ENCODE data around the gene PRPF19. TPM values are rescaled to one million over a fixed set of nuclear protein-coding genes. Genes with fewer than 3 reads are reported as not detected.

Gene PRPF19
- polyA plus RNA-seq, 1 of the 3 experiments (the other 2 are of a cell fraction) = 58.9 TPM

- Histone ChIP-seq H3K36me3 (replicated peaks in 1 of 2; ENCODE audit: control insufficient read depth in 1 of 2, insufficient read depth in 2 of 2, low read length in 1 of 2) (no peaks in the 10 kb centered on the region), H3K27me3 (ENCODE audit: insufficient read depth) (no peaks in the 10 kb centered on the region), H3K4me2 (no peak overlapping the region), H3K4me1 (ENCODE audit: control insufficient read depth in 1 of 2, insufficient read depth in 2 of 2, low read depth in 1 of 2, low read length in 1 of 2) (no peaks in the 10 kb centered on the region), H3K9ac (no peak overlapping the region), H3K79me2 (ENCODE audit: insufficient read depth) (no peaks in the 10 kb centered on the region), H4K20me1 (ENCODE audit: insufficient read depth) (no peaks in the 10 kb centered on the region), H3K9me3 (no peaks in the 10 kb centered on the region), H3K4me3 (ENCODE audit: low read depth in 2 of 2, low read length in 1 of 2) (no peak overlapping the region), H2AFZ (ENCODE audit: low read depth) (no peak overlapping the region), H3K27ac (ENCODE audit: low read depth in 2 of 2, low read length in 1 of 2) (no peak overlapping the region), H3K9me2 (no peaks in the 10 kb centered on the region), H3F3A (replicated peaks; ENCODE audit: insufficient read depth) (no peaks in the 10 kb centered on the region)
- 59% methylated on average over 5 of the region's 6 CpGs for WGBS (ENCODE audit: low lambda C conversion rate)
- TF ChIP-seq RAD21 (IDR thresholded peaks at IDR 0.05; ENCODE audit: low read length) (no peak), NFIC (IDR thresholded peaks at IDR 0.05; ENCODE audit: borderline replicate concordance) (no peak), FOXJ3 (CRISPR knock-in tag; IDR thresholded peaks at IDR 0.05) (no peak), RCOR1 (IDR thresholded peaks at IDR 0.05; ENCODE audit: low read length) (no peak)
- no peak for DNase-seq
- ChIA-PET POLR2A (no interaction called here), CTCF (interaction anchor here (1.3 kb wide), 1 partner anchor 10 kb away, joined by 4 read pairs; no protein-coding TSS in a partner anchor)
Observed at GRCh38 chr11:60950024-60950423, 43.6 kb upstream of the PRPF19 start.

GRCh38 chr11:60948250-60948649 is 41.9 kb upstream of the PRPF19 start:
- Histone ChIP-seq H3F3A (replicated peaks; ENCODE audit: insufficient read depth) (no peaks in the 10 kb centered on the region), H3K4me3 (ENCODE audit: low read depth in 2 of 2, low read length in 1 of 2) (no peak overlapping the region), H2AFZ (ENCODE audit: low read depth) (no peak overlapping the region), H3K9me3 (no peaks in the 10 kb centered on the region), H3K9ac (no peak overlapping the region), H3K79me2 (ENCODE audit: insufficient read depth) (no peaks in the 10 kb centered on the region), H3K4me2 (no peak overlapping the region), H3K27ac (ENCODE audit: low read depth in 2 of 2, low read length in 1 of 2) (no peak overlapping the region), H3K4me1 (ENCODE audit: control insufficient read depth in 1 of 2, insufficient read depth in 2 of 2, low read depth in 1 of 2, low read length in 1 of 2) (no peaks in the 10 kb centered on the region), H3K9me2 (no peaks in the 10 kb centered on the region), H3K36me3 (replicated peaks in 1 of 2; ENCODE audit: control insufficient read depth in 1 of 2, insufficient read depth in 2 of 2, low read length in 1 of 2) (no peaks in the 10 kb centered on the region), H4K20me1 (ENCODE audit: insufficient read depth) (no peaks in the 10 kb centered on the region), H3K27me3 (ENCODE audit: insufficient read depth) (no peaks in the 10 kb centered on the region)
- TF ChIP-seq GATA2 (CRISPR knock-in tag; IDR thresholded peaks at IDR 0.05) = no peak
- TF ChIP-seq PBX3 (IDR thresholded peaks at IDR 0.05) = no peak
- TF ChIP-seq IRF3 (IDR thresholded peaks at IDR 0.05; ENCODE audit: low read depth, low read length) = no peak
- TF ChIP-seq RXRA (IDR thresholded peaks at IDR 0.05; ENCODE audit: borderline replicate concordance, low read depth) = no peak
- CTCF ChIA-PET = no interaction called here
- POLR2A ChIA-PET = no interaction called here
- no peak for DNase-seq
- WGBS (ENCODE audit: low lambda C conversion rate) = 64% methylated on average over 4 of the region's 5 CpGs

GRCh38 chr11:60947700-60948099 is 41.3 kb upstream of the PRPF19 start:
- Histone ChIP-seq H3K36me3 (replicated peaks in 1 of 2; ENCODE audit: control insufficient read depth in 1 of 2, insufficient read depth in 2 of 2, low read length in 1 of 2) (no peaks in the 10 kb centered on the region), H3F3A (replicated peaks; ENCODE audit: insufficient read depth) (no peaks in the 10 kb centered on the region), H3K27ac (ENCODE audit: low read depth in 2 of 2, low read length in 1 of 2) (no peak overlapping the region), H3K9ac (no peak overlapping the region), H3K4me3 (ENCODE audit: low read depth in 2 of 2, low read length in 1 of 2) (no peak overlapping the region), H3K4me2 (no peak overlapping the region), H4K20me1 (ENCODE audit: insufficient read depth) (no peaks in the 10 kb centered on the region), H3K79me2 (ENCODE audit: insufficient read depth) (no peaks in the 10 kb centered on the region), H3K4me1 (ENCODE audit: control insufficient read depth in 1 of 2, insufficient read depth in 2 of 2, low read depth in 1 of 2, low read length in 1 of 2) (no peaks in the 10 kb centered on the region), H3K27me3 (ENCODE audit: insufficient read depth) (no peaks in the 10 kb centered on the region), H2AFZ (ENCODE audit: low read depth) (no peak overlapping the region), H3K9me3 (no peaks in the 10 kb centered on the region), H3K9me2 (no peaks in the 10 kb centered on the region)
- 13% methylated on average over 2 of the region's 2 CpGs for WGBS (ENCODE audit: low lambda C conversion rate)
- DNase-seq = no peak
- no peak for TF ChIP-seq SMC3 (IDR thresholded peaks at IDR 0.05; ENCODE audit: low read depth, low read length)
- TF ChIP-seq RCOR1 (IDR thresholded peaks at IDR 0.05; ENCODE audit: low read length) = no peak
- no peak for TF ChIP-seq YY1 (IDR thresholded peaks at IDR 0.05; ENCODE audit: low read depth)
- TF ChIP-seq RFX5 (IDR thresholded peaks at IDR 0.05; ENCODE audit: low read length) = no peak
- no peak for TF ChIP-seq TCF12 (IDR thresholded peaks at IDR 0.05)
- TF ChIP-seq FOXJ3 (CRISPR knock-in tag; IDR thresholded peaks at IDR 0.05) = no peak
- no peak for TF ChIP-seq POLR2AphosphoS5 (IDR thresholded peaks at IDR 0.05; ENCODE audit: low read depth, low read length)
- TF ChIP-seq MXI1 (IDR thresholded peaks at IDR 0.05; ENCODE audit: low read depth, low read length) = no peak
- TF ChIP-seq RAD21 (IDR thresholded peaks at IDR 0.05; ENCODE audit: low read length) = no peak
- no peak for TF ChIP-seq PBX3 (IDR thresholded peaks at IDR 0.05)
- TF ChIP-seq SIN3A (IDR thresholded peaks at IDR 0.05; ENCODE audit: borderline replicate concordance, low read depth, low read length) = no peak
- TF ChIP-seq RXRA (IDR thresholded peaks at IDR 0.05; ENCODE audit: borderline replicate concordance, low read depth) = no peak
- no peak for TF ChIP-seq NRF1 (IDR thresholded peaks at IDR 0.05; ENCODE audit: low read depth, low read length)
- no peak for TF ChIP-seq EZH2phosphoT487 (IDR thresholded peaks at IDR 0.05; ENCODE audit: borderline replicate concordance, low read depth)
- POLR2A ChIA-PET = no interaction called here
- CTCF ChIA-PET = no interaction called here
